ENCODE measurements around the gene LGALSL. TPM values are rescaled to one million over a fixed set of nuclear protein-coding genes. Genes with fewer than 3 reads are reported as not detected.

LGALSL gene
- total RNA-seq, 1 donor from 2014 or later = 13.0 TPM

GRCh38 chr2:64462940-64463700 is 9.2 kb downstream of the LGALSL start:
- Histone ChIP-seq H3K4me3 (no peak overlapping the region), H3K36me3 (peaks cover 0 to 8% of the 10 kb centered on the region in 2 donors), H3K4me1 (no peaks in the 10 kb centered on the region), H3K27me3 (no peaks in the 10 kb centered on the region), H3K27ac (no peak overlapping the region), H3K9me3 (no peaks in the 10 kb centered on the region)
- intact Hi-C loops (cut with DNase I) = no loop called here
- no peak for DNase-seq (ENCODE audit: extremely low spot score in 2 of 2)
- TF ChIP-seq POLR2AphosphoS5 (IDR thresholded peaks at IDR 0.05; ENCODE audit: insufficient read depth in 1 of 2, low read depth in 1 of 2) = no peak

GRCh38 chr2:64463781-64464180 is 9.8 kb downstream of the LGALSL start:
- Histone ChIP-seq H3K4me3 (no peak overlapping the region), H3K36me3 (peaks cover 0 to 3% of the 10 kb centered on the region in 2 donors), H3K27me3 (no peaks in the 10 kb centered on the region), H3K9me3 (no peaks in the 10 kb centered on the region), H3K27ac (no peak overlapping the region), H3K4me1 (no peaks in the 10 kb centered on the region)
- no peak for DNase-seq (ENCODE audit: extremely low spot score in 2 of 2)
- intact Hi-C loops (cut with DNase I) = no loop called here
- TF ChIP-seq CTCF (IDR thresholded peaks at IDR 0.05) = no peak
- TF ChIP-seq POLR2AphosphoS5 (IDR thresholded peaks at IDR 0.05; ENCODE audit: insufficient read depth in 1 of 2, low read depth in 1 of 2) = no peak
- TF ChIP-seq POLR2A (IDR thresholded peaks at IDR 0.05) = no peak

GRCh38 chr2:64466478-64467085 is 12.6 kb downstream of the LGALSL start:
- intact Hi-C loops (cut with DNase I) = no loop called here
- Histone ChIP-seq H3K9me3 (no peaks in the 10 kb centered on the region), H3K36me3 (no peaks in the 10 kb centered on the region), H3K27me3 (no peaks in the 10 kb centered on the region), H3K4me3 (no peak overlapping the region), H3K4me1 (no peaks in the 10 kb centered on the region), H3K27ac (no peak overlapping the region)
- DNase-seq (ENCODE audit: extremely low spot score in 2 of 2) = peak in 1 of 2 donors; percentile 44
- TF ChIP-seq POLR2AphosphoS5 (IDR thresholded peaks at IDR 0.05; ENCODE audit: insufficient read depth in 1 of 2, low read depth in 1 of 2) (no peak), CTCF (IDR thresholded peaks at IDR 0.05) (no peak), POLR2A (IDR thresholded peaks at IDR 0.05) (no peak)

- TF ChIP-seq POLR2A (IDR thresholded peaks at IDR 0.05) (no peak), POLR2AphosphoS5 (IDR thresholded peaks at IDR 0.05; ENCODE audit: insufficient read depth in 1 of 2, low read depth in 1 of 2) (no peak), CTCF (IDR thresholded peaks at IDR 0.05) (no peak)
- H3K4me3 ChIP-seq = no peak overlapping the region
- H3K27ac ChIP-seq = no peak overlapping the region
- intact Hi-C loops (cut with DNase I) = no loop called here
- no peaks in the 10 kb centered on the region for H3K36me3 ChIP-seq
- no peaks in the 10 kb centered on the region for H3K4me1 ChIP-seq
- peak in 1 of 2 donors; percentile 47 for DNase-seq (ENCODE audit: extremely low spot score in 2 of 2)
- no peaks in the 10 kb centered on the region for H3K9me3 ChIP-seq
- no peaks in the 10 kb centered on the region for H3K27me3 ChIP-seq
Observed at GRCh38 chr2:64467096-64467843, 13.3 kb downstream of the LGALSL start.

- H3K4me3 ChIP-seq = no peak overlapping the region
- no peaks in the 10 kb centered on the region for H3K27me3 ChIP-seq
- TF ChIP-seq CTCF (IDR thresholded peaks at IDR 0.05) (no peak), POLR2AphosphoS5 (IDR thresholded peaks at IDR 0.05; ENCODE audit: insufficient read depth in 1 of 2, low read depth in 1 of 2) (no peak), POLR2A (IDR thresholded peaks at IDR 0.05) (no peak)
- H3K27ac ChIP-seq = no peak overlapping the region
- no peaks in the 10 kb centered on the region for H3K4me1 ChIP-seq
- H3K36me3 ChIP-seq = no peaks in the 10 kb centered on the region
- intact Hi-C loops (cut with DNase I) = no loop called here
- H3K9me3 ChIP-seq = no peaks in the 10 kb centered on the region
- no peak for DNase-seq (ENCODE audit: extremely low spot score in 2 of 2)
Observed at GRCh38 chr2:64469261-64469660, 15.3 kb downstream of the LGALSL start.

All from vagina (tissue), 2 donors.